Subcutaneous adipose tissue (tissue), 4 donors: Measurements from ENCODE around the gene MARVELD1. TPM values are rescaled to one million over a fixed set of nuclear protein-coding genes. Genes with fewer than 3 reads are reported as not detected.

Experiments
- CTCF ChIP-seq: fragments of 450-650 bp; IDR thresholded peaks from one replicate; pipeline ENCODE4 v1.5.1; 2016; ENCODE audit warnings: low read depth, mild to moderate bottlenecking, control low read depth, antibody characterized with exemption, moderate library complexity
- total RNA-seq, 4 donors: library from RNA; depleted of rRNA; stranded (reverse); fragments of >200 nt; gene quantifications; one replicate each; pipeline ENCODE4 v1.1.0, GENCODE V29; 2016

MARVELD1 gene
- total RNA-seq, 4 donors from 2014 or later, result 13.0 to 21.6 (median 20.8) TPM

- TF ChIP-seq CTCF, result no peak
Observed at GRCh38 chr10:97738616-97739015, 25.1 kb downstream of the MARVELD1 start.

DNA sequence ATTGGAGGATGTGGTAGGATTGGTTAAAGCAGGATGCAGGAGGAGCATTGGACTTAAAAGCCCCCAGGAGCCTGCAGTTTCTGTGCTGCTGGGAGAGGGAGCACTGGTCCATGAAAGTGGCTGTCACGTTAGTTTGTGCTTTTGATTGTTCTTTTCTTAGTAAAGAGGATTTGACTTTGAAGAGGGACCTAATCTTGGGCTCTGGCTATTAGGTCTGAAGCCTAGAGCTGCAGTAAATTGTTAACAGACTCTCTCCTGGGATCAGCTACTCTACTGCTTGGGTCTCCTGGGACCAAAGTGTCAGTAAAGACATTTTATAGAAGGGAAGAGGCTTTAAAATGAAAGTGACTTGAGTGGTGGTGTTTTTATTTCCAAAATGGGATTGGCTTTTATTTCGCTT lies 27.1 kb downstream of the MARVELD1 start:
- no peak for TF ChIP-seq CTCF

DNA sequence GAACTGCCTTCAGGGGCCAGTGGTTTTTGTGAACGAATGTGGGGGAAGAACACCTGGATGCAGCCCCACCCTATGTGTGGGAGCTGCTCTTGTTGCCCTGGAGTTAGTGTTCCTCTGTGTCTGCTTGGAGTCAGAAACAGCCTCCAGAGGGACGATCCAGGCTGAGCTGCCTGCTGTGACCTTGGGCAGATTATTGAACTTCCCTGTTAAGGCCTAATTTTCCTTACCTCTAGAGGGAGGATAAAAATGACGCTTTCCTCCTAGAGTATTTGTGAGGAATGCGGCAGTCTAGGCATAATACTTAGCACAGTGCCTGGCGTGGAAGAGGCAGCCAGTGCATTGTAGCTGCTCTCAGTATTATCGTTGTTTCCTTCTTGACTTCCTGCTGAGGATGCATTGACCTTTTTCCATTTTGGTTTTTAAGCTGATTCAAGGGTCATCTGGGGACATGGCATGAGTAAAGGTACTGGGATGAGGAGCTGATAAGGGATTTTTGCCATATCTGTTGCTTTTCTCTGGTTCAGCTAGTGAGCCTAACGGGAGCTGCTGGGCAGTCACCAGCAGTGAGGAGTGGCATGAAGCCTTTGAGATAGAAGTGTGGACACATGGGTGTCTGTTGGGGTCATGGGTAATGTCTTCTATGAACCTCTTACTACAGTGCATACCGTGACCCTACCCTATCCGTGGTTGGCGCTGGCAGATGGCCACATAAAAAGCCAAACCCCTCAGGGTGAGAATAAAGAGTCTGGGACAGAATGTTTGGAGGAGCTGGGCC lies 29.8 kb downstream of the MARVELD1 start:
- no peak for TF ChIP-seq CTCF

DNA sequence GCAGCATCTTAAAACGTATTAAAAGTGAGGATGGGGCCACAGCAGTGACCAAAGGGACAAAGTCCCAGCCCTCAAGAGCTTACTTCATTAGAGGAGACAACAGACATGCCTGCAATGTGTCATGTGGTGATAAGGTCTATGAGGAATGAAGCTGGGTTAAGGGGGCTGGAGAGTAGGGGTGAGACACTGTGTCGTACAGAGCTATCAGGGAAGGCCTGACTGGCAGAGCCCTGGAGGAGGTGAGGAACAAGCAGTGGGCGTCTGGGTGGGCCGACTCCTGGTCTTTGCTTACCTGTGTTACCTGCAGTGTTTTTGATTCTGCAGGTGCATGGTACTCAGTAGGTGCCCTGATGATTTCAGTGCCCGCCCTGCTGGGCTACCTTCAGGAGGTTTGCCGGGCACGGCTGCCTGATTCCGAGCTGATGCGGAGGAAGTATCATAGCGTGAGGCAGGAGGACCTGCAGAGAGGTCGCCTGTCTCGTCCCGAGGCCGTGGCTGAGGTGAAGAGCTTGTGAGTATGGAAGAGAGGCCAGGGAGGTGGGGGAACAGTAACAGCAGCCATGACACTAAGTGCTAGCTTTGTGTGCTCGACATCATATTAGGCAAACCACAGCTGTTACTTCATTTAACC lies 31.0 kb downstream of the MARVELD1 start:
- no peak for TF ChIP-seq CTCF

DNA sequence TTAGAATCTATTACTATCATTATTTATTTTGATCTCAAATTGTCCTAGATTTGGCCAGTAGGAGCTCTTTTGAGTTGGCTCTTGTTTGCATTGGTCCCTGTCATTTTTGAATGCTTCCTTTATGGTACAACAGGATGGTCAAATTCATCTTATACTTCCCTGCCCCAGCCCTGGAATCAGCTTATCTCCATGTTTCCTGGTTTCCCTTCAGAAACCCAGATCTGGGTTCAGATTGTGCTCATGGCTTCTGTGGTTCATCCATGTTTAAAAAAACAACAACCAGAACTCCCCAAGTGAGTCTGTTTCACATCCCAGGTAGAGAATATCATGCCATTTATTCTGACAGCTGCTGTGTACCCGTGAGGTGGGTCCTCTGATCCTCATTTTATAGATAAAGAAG lies 34.0 kb downstream of the MARVELD1 start:
- no peak for TF ChIP-seq CTCF

- TF ChIP-seq CTCF, result no peak
Observed at GRCh38 chr10:97748116-97748515, 34.6 kb downstream of the MARVELD1 start.

DNA sequence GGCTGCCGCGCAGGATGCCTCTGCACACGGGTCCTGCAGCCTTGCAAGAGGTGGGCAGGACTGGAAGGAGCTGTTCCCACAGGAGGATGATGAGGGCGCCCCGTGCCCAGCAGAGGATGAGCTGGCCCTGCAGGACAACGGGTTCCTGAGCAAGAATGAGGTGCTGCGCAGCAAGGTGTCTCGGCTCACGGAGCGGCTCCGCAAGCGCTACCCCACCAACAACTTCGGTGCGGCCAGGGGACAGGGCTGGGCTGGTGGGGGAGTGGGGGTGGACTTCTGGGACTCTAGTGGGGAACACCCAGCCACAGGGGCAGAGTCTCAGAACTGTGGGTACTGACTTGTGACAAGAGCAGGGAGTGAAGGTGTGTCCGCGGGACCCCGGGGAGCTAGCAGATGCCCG lies 39.4 kb downstream of the MARVELD1 start:
- TF ChIP-seq CTCF, result no peak
